Superior temporal gyrus (tissue), 1 donor: ENCODE measurements around the gene DAW1.

Source experiments
- DNase-seq: peaks from one replicate; pipeline ENCODE4 v3.0.0-alpha.2; 2016; ENCODE audit errors: extremely low spot score

The DAW1 gene

DNA sequence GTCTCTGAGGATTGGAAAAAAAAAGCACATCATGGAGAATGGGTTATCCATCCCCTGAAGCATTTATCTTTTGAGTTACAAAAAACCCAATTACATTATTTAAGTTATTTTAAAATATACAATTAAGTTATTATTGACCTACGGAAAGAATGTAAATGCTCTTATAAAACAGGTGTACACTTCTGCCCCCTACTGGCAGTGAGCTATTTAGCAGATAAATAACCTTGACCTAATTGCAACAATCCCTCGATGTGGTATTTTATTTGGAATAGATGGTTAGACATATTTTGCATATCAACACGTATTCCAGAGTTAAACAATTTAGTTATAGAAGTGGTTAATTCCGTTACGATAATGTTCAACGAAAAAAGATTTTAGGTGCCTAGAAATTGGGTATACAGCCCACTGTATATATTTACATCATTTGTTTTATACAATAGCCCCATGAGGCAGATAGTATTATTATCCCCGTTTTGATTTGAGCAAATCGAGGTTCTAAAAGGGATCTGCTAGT is 9.1 kb upstream of the DAW1 start:
- peak; percentile 77 for DNase-seq

DNA sequence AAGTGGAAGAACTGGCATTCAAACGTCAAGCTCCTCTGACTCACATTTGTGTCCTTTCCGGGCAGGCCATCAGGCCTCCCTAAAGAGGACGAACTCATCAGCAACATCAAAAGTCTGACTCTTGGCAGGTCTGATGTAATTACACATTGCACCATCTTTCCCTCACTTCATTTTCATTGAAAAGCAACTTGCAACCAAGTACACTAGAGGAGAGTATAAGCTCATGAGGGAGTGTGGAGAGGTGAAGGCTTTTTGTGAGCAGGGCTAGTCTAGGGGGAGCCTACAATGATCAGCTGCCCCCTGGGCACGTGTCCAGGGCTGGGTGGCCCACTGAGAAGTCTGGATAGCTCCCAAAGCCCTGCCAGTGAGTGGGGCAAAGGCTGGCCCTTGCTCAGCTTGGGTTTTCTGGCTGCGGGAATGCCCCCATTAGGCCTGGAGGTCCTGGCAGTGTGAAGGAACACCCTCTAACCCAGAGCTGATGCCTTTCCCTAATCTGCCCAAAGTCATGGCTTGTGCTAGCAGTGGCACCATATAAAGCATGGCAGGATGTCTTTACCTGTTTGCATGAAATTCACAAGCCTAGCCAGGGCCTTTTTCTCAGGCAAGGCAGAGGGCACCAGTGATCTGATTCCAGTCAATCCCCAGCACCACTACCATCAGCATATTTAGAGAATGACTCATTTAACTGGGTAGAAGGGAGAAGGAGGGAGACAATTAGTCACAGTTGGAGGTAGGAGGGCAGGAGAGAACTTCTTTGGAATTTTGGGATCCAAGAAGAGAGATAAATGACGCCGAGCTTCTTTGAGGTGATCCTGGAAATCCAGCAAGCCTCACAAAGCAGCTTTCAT is 8.5 kb upstream of the DAW1 start:
- DNase-seq: no peak

DNA sequence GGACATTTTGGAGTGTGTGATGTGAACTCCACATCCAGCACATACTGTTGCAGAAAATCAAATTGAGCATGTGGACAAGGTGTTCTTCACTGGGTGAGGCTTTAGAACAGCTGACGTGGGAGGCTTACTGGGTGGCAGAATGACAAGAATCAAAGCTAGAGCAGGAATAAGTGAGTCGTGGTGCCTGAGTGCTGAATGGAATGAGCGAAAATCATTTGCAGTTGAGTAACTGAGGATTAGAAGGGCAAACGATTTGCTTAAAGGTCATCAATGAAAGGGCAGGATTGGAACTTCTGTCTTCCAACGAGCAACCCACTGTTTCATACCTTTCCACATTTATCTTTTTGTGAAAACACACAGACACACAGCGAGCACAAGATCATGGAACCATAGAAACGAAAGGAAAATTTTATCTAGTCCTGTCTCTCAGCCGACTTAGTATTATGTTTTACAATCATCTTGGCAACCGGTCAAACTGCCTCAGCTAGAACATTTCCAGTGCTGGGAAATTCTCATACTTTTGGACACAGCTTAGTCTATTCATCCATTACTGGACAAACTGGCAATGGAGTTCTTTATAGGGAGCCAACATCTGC is 7.2 kb upstream of the DAW1 start:
- DNase-seq: peak; percentile 40

DNA sequence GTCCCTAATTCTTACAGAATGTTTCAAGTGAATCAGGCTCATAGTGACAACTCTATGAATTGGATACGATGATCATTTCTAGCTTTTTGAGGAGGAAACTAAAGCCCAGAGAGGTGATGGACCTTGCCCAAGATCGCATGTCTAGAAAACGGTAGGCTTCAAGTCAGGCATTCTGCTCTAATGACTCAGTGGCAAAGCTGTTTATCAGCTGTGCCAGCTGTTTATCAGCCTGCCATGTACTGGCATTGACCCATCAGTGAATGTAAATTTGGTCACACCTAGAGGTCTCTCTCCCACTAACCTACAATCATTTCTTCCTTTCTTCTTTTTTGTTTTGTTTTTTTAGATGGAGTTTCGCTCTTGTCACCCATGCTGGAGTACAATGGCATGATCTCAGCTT is 6.1 kb upstream of the DAW1 start:
- no peak for DNase-seq

DNA sequence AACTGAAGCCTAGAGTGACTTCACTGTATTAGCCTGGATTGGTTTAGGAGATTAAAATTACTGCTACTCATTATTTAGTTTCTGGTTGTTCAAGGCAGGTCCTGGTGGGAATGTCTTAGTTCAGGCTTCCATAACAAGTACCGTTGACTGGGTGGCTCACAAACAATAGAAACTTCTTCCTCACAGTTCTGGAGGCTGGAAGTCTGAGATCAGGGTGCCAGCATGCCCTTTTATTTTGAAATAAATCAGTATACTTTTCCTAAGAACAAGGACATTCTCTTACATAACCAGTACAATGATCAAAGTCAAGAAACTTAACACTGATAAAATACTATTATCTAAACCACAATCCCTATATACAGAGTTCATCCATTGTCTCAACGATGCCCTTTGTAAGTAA is 4.0 kb upstream of the DAW1 start:
- DNase-seq: no peak

DNA sequence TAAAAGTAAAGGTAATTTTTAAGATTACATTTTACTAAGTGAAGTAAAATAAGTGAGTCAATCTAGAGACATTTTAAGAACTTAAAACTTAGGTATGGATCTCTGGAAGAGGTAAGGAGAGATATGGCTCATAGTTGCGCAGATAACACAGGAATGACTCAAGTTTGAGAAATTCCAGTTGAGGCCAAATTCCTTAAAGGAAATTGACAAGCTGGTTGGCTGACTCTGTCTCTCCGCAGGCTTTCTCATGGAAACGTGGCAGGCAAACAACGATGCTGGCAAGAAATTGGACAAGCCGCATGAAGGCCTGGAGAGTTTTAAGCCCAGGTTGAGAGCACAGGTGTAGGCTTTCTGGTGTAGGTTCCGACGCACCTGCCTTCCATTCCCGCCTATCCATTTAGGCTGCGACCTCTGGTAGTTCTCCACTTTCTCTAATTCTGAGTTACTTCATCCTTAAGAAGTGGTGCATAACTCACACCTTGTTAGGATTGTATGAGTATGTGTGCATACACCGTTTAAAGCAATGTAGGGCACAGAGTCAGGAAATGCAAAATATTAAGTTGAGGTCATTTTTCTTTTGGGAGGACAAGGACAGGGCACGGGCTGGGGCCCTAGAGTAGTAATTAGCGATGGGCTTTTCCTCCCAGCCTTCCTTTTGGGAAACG is 589 bp upstream of the DAW1 start:
- DNase-seq: no peak

DNA sequence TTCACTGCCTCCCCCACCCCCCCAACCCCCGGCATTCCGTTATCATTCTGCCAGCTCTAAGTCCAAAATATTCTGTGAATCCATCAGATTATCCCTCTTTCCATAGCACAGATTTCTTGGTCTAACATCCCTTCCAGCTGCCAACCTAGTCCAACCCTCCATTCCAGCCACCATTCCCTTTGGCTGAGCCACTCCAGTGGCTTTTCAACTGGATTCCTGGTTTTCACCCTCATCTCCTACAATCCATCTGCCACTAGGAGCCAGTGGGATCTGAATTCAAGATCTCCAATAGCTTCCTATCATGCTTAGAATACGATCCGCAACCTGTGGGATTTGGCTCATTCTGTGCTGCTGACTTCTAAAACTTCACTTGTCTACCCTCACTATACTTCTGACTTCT is 1.2 kb downstream of the DAW1 start:
- no peak for DNase-seq

DNA sequence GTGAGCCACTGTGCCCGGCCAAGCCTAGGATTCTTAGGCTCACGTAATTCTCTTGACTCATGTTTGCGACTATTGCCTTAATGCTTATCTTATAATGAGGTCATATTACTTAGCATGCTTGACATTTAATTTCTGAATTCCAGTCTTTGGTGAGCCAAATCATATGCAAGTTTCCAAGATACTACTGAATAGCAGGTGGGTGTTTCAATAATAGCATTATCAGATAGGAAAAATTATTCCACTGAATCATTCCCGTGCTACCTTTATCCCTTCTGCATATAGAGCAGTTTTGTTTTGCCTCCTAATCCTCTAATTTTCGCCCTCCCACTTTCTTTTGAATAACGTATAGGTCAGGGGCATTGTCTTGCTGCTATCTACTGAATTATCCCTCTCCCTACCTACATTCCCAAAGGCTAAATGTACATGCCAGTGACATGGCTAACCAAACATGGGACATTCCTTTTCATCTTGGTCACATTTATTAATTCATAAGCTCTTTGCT is 4.9 kb downstream of the DAW1 start:
- DNase-seq: no peak

DNA sequence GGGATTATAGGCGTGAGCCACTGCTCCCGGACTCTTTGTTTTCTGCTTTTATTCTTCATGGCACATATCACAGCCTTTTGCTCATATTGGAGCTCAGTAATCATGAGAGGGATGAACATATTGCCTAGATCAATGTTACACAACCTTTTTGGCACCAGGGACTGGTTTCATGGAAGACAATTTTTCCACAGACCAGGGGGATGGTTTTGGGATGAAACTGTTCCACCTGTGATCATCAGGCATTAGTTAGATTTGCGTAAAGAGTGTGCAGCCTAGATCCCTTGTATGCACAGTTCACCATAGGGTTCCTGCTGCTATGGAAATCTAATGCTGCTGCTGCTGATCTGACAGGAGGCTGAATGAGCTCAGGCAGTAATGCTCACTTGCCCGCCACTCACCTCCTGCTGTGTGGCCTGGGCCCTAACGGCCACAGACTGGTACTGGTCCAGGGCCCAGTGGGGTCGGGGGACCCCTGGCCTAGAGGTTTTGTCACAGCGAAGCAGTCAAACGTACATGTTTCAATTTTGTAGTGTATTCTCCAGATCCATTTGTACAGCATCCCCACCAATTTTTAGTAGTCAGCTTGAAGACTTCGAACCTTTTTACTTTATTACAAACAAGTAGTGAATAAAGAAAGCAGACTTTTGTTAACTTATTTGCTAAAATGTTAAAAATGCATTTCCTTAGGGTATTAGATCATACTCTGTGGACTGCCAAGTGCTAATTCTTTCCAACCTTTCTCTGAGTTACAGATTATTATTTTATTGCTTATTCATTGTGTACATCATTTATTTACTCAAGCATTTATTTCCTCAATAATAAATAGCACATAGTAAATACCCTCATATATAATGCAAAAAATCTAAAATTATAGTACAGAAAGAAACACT is 6.2 kb downstream of the DAW1 start:
- no peak for DNase-seq

DNA sequence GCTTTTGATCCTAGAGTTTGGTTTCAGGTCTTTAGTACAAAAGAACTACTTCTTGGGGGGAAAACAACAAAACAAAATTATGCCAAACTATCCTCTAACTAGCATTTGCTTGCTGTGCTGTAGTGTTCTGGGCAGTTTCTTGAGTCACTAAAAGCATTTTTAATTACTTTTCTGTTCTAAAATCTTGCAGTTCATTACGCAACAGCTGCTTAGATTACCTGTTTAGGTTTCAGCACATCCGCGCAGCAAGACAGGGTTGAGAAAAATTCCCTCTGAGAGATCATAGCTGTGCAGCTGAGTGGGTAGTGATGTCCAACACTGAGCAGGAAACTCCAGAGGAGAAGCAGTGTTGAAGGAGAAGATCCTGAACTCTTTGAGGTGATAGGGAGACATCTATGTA is 9.0 kb downstream of the DAW1 start:
- DNase-seq: no peak

DNA sequence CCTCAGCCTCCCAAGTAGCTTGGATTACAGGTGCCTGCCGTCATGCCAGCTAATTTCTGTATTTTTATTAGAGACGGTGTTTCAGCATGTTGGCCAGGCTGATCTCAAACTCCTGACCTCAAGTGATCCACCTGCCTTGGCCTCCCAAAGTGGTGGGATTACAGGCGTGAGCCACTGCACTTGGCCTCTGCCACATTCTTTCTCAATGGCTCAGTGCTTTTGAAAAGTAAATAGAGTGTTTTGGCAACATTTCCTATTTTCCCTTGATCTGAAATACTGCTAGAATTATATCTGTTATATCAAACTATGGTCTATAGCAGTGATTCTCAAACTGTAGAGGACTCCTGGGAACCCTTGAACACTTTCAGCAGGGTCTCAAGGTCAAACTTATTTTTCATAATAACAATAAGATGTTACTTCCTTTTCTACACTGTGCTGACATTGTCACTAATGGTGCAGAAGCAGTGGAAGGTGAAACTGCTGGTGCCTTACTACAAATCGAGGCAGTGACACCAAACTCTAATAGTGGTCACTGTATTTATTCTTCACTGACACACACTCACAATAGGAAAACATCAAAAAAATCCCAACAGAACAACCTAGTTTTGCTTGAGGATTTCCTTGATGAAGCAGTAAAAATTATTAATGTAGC is 10.6 kb downstream of the DAW1 start:
- no peak for DNase-seq

DNA sequence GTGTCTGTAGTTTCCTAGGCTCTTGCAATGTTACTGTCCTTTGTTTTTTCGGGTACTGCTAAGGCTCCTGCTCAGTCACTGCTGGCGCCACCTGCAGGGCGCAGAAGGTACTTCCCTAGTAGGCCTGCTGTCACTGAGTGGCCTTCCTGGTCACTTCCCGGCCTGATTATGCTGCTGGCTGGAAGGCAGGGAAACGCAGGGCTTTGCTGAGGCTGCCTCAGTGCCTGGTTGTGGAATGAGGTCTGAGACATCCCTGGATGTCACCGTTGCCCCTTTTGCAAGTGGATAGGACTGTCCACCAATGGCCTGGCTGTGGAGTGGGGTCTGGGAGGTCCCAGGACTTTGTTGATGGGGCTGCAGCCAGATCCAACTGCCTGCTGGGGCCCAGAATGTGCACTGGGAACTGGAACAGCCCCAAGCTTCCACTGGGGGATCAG is 13.1 kb downstream of the DAW1 start:
- DNase-seq: no peak

DNA sequence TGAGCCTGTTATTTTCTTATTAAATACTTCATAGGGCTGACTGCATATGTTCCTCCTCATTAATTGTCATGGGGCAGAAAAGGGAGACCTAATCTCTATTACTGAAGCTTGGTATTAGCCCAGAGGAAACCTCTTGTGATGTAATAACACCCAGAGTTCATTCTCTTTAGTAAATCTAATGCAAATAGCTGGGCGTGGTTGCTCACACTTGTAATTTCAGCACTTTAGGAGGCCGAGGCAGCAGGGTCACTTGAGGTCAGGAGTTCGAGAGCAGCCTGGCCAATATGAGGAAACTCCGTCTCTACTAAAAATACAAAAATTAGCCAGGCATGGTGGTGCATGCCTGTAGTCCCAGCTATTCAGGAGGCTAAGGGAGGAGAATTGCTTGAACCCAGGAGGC is 14.7 kb downstream of the DAW1 start:
- DNase-seq: no peak

DNA sequence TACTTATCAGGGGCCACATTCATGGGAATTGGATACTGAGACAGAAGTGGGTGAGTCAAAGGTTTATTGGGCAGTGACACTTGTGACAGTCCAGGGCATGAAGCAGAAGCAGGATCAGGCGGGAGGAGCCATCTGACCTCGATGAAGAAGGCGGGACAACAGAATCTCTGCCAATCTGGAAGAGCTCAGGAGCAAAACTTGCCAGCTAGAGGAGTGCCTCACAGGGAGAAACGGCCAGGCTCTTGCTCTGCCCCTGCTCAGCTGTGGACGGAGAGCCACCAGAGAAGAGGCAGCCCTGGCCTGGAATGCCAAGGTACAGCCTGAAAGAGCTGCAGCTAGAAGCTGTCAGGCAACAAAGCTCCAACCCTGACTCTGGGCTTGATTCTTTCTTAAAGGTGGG is 16.9 kb downstream of the DAW1 start:
- DNase-seq: no peak

DNA sequence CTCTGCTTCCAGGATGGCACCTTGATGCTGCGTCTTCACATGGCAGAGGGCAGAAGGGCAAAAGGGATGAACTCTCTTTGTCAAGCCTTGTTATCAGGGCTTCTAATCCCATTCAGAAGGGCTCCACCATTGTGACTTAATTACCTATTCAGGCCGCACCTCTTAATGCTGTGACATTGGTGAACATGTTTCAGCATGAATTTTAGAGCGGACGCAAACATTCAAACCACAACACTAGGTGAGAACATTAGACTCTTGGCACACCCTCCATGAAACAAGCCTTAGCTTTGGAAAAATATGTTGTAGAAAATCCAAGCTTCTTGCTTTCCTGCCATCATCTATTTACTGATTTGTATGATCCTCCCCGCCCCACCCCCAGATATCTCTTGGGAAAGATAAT is 17.9 kb downstream of the DAW1 start:
- DNase-seq: no peak

DNA sequence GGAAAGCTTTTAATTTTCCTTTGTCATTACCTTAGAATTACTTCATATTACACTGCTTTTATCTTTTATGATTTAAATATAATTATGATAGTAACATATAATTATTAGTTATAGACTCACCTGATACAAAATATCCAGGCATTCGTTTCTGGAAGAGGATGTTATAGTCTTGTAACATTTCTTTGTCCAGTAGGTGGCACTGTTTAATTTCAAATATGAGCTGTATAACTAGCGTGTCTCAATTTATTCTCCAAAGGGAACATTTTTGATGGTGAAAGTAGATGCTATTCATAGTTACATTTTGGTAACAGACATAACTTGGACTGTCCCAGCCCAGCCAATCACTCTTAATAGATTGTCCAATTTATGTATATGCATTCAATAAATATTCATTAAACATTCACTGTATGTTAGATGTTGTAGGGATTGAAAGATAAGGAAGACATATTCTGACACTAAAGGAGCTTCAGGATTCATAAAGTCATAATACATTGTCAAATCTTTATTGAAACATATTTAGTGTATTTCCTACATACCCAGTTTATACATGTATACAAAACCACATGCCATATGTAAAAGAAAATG is 19.2 kb downstream of the DAW1 start:
- DNase-seq: peak; percentile 93

DNA sequence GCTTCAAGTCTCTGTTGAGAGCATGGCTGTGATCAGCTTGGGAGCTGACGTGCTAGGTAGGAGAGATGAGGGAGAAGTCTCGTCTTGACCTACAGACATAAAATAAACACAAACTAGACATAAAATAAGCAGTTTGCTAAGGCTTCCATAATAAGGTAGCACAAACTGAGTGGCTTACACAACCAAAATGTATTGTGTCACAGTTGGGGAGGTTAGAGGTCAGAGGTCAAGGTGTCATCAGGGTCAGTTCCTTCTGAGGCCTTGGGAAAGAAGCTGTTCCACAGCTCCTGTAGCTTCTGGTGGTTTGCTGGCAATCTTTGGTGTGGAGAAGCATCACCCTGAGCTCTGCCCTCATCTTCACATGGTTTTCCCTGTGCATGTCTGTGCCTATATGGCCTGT is 20.2 kb downstream of the DAW1 start:
- DNase-seq: no peak

DNA sequence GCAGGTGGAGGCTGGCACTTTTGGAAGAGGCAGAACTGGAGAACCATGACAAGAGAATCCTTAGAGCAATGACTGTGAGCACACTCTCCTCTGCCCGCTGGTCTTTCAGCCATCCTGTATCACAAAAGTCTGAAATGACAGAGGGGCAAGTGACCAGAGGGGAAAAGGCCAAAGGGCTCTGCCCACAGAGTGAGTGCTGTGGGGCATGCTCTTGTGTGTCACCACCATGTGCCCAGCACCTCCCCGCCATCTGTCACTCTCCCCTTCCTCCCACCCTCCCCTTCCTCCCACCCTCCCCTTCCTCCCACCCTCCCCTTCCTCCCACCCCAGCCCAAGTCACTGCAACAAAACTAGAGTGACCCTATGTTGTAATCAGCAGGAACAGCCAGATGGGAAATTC is 31.9 kb downstream of the DAW1 start:
- DNase-seq: no peak

DNA sequence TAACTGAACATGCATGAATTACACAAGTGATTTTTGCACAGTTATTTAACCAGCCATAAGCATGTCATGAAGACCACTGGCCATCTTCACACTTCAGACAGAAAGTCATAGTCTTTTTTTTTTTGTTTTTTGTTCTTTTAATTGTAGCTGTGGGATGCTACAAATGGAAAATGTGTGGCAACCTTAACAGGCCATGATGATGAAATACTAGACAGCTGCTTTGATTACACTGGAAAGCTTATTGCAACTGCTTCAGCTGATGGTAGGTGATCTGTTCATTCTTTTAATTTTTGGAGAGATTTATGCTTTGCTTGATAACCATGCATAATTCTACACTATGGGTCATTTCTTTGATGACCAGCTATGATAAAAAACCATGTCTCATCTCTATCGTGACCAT is 35.6 kb downstream of the DAW1 start:
- DNase-seq: no peak

DNA sequence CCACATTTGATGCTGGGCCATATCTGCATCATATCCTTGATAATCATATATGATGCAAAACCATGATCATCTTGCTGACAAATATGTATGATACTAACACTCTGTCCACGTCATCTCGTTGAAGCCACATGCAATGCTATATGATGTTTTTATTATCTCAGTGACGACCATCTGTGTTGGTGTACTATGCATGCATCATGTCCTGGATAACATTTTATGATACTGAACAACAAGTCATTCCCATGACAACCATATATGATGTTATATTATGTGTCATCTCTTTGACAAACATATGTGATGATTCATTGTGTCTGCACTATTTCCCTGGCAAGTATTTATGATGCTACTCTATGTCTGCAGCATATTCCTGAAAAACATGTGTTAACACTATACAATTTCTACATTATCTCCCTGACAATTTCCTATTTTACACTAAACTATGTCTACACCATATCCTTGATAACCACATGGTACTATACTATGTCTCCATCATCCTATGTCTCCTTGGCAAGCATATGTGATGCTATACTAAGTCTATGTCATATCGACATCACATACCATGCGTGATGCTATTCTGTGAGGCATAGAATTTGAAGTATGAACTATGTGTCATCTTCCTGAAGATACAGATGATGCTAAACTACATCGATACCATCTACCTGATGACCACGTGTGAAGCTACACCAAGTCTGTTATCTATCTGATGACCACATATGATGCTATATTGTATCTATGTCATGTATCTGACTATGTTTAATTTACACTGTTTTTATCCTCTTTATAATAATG is 37.0 kb downstream of the DAW1 start:
- DNase-seq: peak; percentile 5
